GM18505 (cell line): ENCODE measurements around the gene ENAM.
"Not testable (repeated sequence)": the region's sequence is repeated elsewhere in the genome, so short reads cannot be mapped to it uniquely, and the experiment has no call there.

Experiments used
- ATAC-seq: cut with Tn5 transposase; IDR thresholded peaks from one replicate; pipeline ENCODE4 v1.9.1; 2021; ENCODE audit not compliant: unreplicated experiment
- POLR2A ChIP-seq: IDR thresholded peaks from 4 replicates; pipeline ENCODE4 v1.6.1; 2011; ENCODE audit warnings: borderline replicate concordance; ENCODE audit not compliant: insufficient read depth, insufficient read length; ENCODE audit errors: extremely low read depth

Gene ENAM

GRCh38 chr4:70674191-70674590, 45.6 kb downstream of the ENAM start:
- no peak for TF ChIP-seq POLR2A
- ATAC-seq, result no peak

- no peak for ATAC-seq
- no peak for TF ChIP-seq POLR2A
Measured at GRCh38 chr4:70674731-70675130, 46.2 kb downstream of the ENAM start.

GRCh38 chr4:70676554-70677090, 48.1 kb downstream of the ENAM start:
- no peak for ATAC-seq
- no peak for TF ChIP-seq POLR2A

- peak; percentile 75 for ATAC-seq
- no peak for TF ChIP-seq POLR2A
Measured at GRCh38 chr4:70678383-70678999, 49.9 kb downstream of the ENAM start.

GRCh38 chr4:70680934-70681333, 52.4 kb downstream of the ENAM start:
- no peak for TF ChIP-seq POLR2A

GRCh38 chr4:70681704-70682103, 53.2 kb downstream of the ENAM start:
- no peak for ATAC-seq
- no peak for TF ChIP-seq POLR2A

More at GRCh38 chr4:70680934-70681333, 52.4 kb downstream of the ENAM start:
- no peak for ATAC-seq

- not testable (repeated sequence) for ATAC-seq
Measured at GRCh38 chr4:70682142-70682541, 53.6 kb downstream of the ENAM start.

GRCh38 chr4:70687392-70687791, 58.8 kb downstream of the ENAM start:
- no peak for ATAC-seq
- no peak for TF ChIP-seq POLR2A

GRCh38 chr4:70687821-70688794, 59.6 kb downstream of the ENAM start, which contains the start of gene UTP3:
Gene UTP3 (plus strand): TSS chr4:70688532. CDS start chr4:70688678, 146 bp downstream.
- peak; percentile 90 for TF ChIP-seq POLR2A
- peak; percentile 93 for ATAC-seq

- no peak for TF ChIP-seq POLR2A
- ATAC-seq, result no peak
Measured at GRCh38 chr4:70688795-70689231, 60.3 kb downstream of the ENAM start.

- no peak for TF ChIP-seq POLR2A
- ATAC-seq, result no peak
Measured at GRCh38 chr4:70691661-70692060, 63.1 kb downstream of the ENAM start.

- not testable (repeated sequence) for ATAC-seq
Measured at GRCh38 chr4:70694633-70695032, 66.1 kb downstream of the ENAM start.
